Ureter (tissue), 1 donor: ENCODE data around the gene CD22. TPM values are rescaled to one million over a fixed set of nuclear protein-coding genes. Genes with fewer than 3 reads are reported as not detected.

Experiments used
- DNase-seq: peaks from one replicate; pipeline ENCODE4 v3.0.0-alpha.2; 2020; ENCODE audit warnings: low spot score
- total RNA-seq: library from RNA; stranded (reverse); gene quantifications from one replicate; pipeline ENCODE4 v1.2.4, GENCODE V29; 2023
- donor health status: DM: yes; HTN: yes; CAD: no.

The CD22 gene
- total RNA-seq, 1 donor from 2014 or later, result 4.2 TPM

DNA sequence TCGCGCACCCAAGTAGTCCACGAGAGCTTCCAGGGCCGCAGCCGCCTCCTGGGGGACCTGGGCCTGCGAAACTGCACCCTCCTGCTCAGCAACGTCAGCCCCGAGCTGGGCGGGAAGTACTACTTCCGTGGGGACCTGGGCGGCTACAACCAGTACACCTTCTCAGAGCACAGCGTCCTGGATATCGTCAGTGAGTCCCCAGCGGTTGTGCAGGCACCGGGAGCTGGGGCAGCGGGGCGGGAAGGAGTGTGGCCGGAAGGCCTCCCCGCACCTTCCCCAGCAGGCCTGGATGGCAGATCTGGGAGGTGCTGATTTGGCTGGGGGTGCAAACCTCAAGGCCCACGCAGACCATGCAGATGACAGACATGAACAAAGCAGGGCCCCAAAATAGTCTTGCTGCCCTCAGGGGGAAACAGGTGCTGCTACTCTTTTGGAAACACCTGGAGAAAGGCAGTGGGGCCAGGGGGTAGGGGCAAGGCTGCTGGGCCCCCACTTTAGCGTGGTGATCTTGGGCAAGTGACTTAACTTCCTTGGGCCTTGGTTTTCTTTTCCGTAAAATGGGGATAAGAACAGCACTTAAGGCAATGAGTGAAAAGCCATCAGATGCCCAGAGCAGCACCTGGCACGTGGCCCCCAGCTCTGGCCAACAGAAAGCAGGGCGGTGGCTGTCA is 33.1 kb upstream of the CD22 start:
- no peak for DNase-seq

DNA sequence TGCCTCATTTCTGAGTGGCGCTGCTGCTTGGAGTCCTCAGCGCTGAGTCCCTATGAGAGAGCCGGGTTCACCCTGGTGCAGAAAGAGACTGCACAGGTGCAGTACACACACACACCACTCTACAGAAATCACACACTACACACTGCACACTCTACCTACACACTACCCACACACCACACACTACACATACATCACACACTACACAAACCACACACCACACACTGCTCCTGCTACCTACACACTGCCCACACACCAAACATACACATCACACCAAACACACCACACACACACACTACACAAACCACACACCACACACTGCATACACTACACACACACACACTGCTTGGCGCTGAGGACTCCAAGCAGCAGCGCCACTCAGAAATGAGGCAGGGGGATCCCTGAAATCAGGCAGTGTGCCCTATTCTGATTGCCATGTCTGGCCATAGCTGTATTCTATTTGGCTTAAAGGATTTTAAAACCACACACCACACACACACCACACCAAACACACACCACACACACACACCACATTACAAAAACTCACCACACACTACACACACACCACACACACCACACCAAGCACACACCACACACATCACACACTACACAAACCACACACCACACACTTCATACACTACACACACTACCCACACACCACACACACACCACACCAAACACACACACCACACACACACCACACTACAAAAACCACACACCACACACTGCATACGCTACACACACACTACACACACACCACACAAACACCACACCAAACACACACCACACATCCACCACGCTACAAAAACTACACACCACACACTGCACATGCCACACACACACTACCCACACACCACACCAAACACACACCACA is 32.1 kb upstream of the CD22 start:
- DNase-seq, result no peak

DNA sequence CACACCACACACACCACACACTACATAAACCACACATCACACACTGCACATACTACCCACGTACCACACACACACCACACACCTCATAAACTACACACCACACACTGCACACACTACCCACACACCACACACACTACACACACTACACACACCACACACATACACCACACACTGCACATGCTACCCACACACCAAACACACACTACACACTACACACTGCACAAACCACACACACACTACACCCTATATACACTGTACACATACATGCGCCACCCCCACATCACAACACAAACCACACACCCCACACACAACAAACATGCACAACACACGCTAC is 31.5 kb upstream of the CD22 start:
- no peak for DNase-seq

DNA sequence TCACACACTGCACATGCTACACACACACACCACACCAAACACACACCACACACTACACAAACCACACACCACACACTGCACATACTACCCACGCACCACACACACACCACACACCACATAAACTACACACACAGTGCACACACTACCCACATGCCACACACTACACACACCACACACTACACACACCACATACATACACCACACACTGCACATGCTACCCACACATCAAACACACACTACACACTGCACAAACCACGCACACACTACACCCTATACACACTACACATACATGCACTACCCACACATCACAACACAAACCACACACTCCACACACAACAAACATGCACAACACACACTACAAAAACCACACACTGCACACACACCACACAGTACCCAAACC is 31.1 kb upstream of the CD22 start:
- no peak for DNase-seq

DNA sequence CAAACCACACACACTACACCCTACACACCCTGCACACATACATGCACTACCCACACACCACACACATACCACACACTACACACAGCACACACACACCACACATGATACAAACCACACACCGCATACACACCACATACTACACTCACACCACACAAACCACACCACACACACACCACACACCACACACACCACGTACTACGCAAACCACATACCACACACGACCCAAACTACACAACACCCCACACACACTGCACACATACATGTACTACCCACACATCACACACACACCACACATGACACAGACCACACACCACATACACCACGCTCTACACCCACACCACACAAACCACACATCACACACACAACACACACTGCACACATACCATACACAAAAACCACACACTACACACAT is 30.4 kb upstream of the CD22 start:
- no peak for DNase-seq

DNA sequence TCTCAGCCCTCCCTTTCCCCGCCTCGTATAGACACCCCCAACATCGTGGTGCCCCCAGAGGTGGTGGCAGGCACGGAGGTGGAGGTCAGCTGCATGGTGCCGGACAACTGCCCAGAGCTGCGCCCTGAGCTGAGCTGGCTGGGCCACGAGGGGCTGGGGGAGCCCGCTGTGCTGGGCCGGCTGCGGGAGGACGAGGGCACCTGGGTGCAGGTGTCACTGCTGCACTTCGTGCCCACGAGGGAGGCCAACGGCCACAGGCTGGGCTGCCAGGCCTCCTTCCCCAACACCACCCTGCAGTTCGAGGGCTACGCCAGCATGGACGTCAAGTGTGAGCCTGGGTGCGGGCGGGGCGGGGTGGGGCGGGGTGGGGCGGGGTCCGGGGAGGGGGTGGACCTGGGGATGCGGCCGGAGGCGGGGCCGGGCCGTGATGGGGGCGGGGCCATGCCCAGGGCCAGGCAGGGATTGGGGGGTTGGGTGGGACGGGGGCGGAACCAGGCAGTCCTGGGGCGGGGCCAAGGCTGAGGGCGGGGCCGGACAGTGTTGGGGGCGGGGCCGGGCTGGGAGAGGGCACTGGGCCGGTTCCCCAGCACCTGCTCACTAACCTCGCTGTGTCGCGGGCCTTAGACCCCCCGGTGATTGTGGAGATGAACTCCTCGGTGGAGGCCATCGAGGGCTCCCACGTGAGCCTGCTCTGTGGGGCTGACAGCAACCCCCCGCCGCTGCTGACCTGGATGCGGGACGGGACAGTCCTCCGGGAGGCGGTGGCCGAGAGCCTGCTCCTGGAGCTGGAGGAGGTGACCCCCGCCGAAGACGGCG is 29.3 kb upstream of the CD22 start:
- no peak for DNase-seq

DNA sequence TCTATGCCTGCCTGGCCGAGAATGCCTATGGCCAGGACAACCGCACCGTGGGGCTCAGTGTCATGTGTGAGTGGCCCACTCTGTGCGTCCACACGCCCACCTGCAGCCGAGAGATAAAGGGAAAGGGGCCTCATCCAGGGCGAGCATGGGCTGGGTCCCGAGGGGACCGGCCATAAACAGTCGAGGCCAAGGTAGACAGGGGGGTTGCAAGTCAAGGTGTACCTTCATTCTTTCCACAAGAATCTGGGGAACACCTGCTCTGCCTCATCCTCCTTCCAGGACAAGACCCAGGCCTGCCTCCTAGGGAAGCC is 28.7 kb upstream of the CD22 start:
- DNase-seq, result no peak

DNA sequence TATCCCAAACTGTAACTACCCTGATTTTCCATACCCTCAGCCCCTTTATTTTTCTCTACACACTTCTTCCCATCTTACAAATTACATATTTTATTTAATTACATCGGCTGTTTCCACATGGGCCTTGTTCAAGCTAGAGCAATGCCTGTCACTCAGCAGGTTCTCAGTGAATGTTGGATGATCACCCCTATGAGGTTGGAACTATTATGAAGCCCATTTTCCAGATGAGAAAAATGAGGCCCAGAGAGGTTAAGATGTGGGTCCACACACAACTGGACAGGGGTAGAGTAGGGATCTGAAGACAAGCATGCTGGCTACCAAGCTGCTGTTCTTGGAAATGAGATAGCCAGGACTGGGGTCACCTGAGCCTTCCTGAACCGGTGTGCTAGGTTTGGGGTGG is 27.0 kb upstream of the CD22 start:
- DNase-seq, result no peak

DNA sequence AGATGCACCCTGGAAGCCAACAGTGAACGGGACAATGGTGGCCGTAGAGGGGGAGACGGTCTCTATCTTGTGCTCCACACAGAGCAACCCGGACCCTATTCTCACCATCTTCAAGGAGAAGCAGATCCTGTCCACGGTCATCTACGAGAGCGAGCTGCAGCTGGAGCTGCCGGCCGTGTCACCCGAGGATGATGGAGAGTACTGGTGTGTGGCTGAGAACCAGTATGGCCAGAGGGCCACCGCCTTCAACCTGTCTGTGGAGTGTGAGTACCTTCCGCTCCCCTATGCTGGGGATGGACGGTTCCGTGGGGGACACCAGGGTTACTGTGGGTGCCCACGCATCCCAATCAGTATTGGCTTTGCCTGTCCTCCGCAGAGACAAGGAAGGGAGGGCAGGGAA is 26.5 kb upstream of the CD22 start:
- no peak for DNase-seq

DNA sequence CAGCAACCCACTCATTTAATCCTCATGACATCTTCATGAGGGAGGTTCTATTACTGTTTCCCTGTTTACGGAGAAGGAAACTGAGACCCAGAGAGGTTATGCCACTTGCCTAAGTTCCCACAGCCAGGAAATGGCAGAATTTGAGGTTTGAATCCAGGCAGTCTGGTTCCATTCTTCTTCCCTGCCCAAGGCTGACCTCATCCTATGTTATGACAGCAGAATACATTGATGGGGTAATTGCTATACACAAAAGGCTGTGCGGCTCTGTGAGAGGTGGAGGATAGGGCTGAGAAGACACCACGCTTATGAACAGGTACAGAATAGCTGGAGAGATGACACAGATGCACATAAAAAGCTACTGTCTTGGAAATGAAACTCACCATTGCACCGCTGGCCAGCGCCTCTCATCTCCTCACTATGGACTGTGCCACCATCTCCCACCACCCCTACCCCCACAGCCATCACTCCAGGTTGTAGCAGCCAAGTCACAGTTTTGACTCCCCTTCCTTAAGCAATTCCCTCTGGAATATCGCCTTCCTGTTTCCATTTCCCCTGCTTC is 25.6 kb upstream of the CD22 start:
- DNase-seq, result no peak

DNA sequence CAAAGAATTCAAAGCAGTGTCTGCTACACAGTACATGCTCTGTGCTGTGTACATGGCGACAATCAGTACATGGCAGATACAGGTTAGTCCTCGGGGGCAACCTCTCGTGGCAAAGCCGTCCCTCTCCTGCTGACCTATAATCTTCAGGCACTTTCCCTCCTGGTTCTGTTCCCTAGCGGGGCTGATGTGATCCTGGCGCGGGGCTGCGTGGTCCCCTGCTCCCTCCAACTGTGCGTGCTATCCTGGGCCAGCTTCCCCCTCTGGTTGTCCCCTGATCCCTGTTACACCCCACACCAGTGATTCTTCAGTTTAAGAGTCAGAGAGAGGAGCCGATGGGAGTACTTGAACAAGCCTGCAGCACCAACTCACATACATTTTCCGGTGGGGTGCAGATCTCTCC is 25.0 kb upstream of the CD22 start:
- no peak for DNase-seq

DNA sequence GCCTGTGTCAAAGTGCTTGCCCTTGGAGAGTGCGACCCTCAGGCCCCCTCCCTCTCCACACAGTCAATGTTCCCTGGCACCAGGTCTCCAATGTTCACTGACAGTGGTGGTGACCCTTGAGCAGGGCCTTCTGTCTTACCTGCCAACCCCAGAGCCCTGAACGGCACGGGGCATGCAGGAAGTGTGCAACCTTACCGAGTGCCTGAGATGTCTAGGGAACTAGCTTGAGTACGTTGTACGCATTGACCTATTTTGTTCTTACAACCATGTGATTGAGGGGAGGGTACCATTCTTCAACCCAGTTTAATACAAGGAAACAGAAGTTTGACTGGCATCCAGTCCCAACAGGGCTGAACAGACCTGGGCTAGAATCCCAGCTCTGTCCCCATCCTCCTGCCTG is 23.8 kb upstream of the CD22 start:
- no peak for DNase-seq

DNA sequence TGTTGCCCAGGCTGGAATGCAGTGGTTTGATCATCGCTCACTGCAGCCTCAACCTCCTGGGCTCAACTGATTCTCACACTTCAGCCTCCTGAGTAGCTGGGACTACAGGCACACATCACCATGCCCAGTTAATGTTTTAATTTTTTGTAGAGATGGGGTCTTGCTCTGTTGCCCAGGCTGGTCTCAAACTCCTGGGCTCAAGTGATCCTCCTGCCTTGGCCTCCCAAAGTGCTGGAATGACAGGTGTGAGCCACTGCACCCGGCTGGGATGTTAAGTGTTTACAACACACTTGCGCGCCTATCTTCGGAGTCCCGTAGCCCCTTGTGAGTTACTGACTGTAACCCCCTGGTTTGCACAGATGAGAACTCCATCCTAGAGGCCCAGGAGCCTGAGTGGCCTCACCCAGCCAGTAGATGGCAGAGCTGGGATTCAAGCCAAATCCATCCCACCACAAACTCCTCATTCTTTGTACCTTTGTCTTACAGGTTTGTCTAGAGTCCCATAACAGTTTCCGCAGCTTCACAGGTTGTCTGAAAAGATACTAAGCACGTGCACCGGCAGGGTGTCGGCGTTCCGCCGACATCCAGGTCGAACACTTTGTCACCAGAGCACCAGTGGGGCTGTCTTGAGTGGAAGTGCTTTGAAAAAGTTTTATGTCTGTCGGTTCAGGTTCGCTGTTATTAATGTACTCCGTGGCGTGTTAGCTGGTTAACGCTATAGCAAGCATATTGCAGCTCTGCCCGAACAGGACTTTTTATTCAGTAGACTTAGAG is 22.3 kb upstream of the CD22 start:
- DNase-seq, result no peak

DNA sequence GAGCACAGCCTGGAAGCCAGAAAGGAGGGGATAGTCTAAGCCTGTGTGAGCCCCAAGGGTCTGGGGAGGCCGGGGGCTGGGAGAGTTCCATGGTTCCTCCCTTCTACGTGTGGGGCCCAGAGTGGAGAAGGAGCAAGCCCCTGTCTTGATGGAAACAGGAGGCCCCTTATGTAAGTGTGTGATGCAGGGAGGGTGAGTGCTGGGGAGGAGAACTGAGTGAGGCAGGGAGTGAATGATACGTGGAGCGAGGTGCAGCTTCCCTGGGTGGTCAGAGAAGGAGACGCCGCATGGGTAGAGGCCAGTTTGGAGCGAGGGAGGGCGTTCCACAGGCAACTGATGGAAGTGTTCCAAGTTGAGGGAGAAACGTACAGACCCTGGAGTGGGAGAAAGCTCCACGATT is 21.1 kb upstream of the CD22 start:
- DNase-seq, result no peak

DNA sequence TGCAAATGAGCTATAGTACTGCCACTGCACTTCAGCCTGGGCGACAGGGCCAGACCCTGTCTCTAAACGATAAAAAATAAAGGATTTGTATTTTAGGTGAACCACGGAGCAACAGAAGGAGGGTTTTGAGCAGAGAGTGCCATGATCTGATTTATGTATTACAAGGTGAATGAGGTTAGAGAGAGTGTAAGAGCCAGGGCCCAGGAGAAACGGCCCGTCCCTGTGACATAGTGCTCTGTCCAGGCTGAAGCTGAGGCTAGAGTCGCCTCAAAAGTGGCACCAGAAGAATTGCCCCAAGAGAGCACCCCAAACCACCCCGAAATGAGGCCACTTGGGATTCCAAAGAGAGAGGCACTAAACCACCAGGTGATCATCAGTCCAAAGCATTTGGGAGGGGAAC is 20.1 kb upstream of the CD22 start:
- DNase-seq, result no peak

DNA sequence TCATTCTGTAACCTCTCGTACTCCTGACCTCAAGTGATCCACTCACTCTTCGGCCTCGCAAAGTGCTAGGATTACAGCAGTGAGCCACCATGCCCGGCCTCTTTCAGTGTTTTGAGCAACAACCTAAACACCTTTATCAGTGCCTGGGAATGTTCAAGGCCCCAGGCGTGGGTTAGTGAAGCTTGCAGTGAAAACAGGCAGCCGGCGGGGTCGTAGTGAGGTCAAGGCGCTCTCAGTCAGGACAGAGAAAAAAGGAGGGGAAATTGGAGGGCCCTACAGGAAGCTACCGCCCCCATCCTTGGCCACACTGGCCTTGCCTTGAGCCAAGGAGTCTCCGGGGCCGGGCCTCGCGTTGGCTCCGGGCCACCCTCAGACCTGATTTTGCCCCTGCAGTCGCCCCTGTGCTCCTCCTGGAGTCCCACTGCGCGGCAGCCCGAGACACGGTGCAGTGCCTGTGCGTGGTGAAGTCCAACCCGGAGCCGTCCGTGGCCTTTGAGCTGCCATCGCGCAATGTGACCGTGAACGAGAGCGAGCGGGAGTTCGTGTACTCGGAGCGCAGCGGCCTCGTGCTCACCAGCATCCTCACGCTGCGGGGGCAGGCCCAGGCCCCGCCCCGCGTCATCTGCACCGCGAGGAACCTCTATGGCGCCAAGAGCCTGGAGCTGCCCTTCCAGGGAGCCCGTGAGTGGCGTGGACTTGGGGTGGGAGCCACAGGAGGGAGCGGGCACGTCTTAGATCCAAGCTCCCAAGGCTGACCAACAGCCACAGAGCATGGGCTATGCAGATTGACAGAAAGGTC is 19.3 kb upstream of the CD22 start:
- DNase-seq, result no peak

DNA sequence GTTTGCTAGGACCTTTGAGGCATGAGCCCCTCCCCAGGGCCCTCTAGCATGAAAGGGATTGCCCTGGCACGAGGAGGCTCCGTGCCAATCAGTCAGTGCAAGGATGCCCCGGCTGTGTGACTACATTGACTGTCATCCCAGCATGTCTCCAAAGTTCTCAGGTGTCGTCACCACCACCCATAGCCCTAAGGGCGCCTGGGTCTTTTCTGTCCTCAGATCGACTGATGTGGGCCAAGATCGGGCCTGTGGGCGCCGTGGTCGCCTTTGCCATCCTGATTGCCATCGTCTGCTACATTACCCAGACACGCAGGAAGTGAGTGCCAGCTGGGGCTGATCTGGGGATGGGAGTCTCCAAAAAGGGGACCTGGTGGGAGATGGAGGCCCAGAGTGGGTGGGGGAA is 18.7 kb upstream of the CD22 start:
- DNase-seq, result no peak

DNA sequence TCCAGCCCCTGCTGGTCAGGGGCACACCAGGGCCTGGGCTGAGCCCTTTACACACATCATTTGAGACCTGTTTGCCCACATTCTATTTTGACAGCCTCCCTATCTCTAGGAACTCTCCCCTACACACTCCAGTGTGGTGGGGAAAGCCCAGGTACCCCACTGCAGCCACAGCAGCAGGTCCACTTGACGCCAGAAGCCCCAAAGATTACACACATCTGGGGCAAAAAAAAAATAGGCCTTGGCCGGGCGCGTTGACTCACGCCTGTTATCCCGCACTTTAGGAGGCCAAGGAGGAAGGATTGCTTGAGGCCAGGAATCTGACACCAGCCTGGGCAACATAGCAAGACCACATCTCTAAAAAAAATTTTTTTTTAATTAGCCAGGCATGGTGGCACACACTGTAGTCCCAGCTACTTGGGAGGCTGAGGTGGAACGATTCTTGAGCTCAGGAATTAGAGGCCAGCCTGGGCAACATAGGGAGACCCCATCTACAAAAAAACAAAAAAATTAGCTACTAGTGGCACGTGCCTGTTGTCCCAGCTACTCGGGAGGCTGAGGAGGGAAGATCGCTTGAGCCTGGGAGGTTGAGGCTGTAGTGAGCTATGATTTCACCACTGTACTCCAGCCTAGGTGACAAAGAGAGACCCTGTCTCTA is 18.0 kb upstream of the CD22 start:
- no peak for DNase-seq

DNA sequence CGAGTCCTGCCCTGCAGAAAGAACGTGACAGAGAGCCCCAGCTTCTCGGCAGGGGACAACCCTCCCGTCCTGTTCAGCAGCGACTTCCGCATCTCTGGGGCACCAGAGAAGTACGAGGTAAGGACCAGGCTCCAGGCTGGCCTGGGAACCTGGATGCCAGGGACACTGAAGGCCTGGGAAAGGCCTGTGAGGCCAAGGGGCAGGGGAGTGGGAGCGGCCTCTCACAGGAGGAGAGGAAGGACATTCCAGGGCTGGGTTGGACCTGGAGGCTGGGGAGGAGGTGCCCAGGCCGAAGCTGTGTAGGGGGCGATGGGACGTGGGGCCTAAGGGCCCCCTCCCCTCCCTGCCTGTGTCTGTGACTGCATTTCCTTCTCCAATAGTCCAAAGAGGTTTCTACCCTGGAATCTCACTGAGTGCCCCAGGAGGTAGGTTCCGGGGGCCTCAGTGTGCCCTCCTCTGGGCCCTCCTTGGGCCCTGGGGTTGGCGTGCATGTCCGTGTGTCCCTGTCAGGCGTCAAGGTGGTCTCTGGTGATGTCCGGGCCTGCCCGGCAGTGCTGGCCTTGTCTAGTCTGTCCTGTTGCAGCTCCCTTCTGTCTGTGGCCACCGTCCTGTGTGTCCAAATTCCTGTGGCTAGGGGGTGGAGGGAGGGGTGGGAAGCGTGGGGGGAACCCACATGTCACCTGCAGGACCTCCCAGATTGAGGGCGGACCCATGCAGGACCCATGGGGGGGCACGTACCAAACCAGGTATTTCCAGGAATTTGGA is 16.9 kb upstream of the CD22 start:
- DNase-seq, result no peak

DNA sequence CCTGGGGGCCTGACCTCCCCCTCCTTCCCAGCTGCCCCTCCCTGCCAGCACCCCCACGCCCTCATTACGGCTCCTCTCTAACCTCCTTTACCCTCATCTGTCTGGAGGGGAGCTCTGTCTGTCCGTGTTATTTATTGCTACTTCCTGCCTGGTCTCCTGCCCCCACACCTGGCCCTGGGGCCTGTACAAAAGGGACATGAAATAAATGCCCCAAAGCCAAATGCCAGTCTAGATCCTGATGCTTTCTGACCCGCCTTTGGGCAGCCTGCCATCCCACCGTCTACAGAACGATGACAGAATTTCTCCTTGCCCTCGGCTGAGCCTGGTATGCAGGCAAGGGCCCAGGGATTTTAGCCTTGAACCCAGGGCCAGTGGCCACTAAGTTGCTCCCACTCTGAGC is 15.4 kb upstream of the CD22 start:
- no peak for DNase-seq
